SK-N-SH treated with all-trans-retinoic acid at 6 μM for 48 hours (cell line): ENCODE data around the gene C11orf91.
"Not testable (repeated sequence)": the region's sequence is repeated elsewhere in the genome, so short reads cannot be mapped to it uniquely, and the experiment has no call there.

Experiments
- ATAC-seq: fragments of 200-7000 bp; cut with Tn5 transposase; 3 replicates; pipeline ENCODE4 v1.9.1; 2020; ENCODE audit warnings: mild to moderate bottlenecking, moderate library complexity
- ARNTL ChIP-seq: fragments of 450-650 bp; formaldehyde crosslinking; IDR thresholded peaks from 2 replicates; pipeline ENCODE4 v1.5.0; 2020; ENCODE audit warnings: low read depth, mild to moderate bottlenecking, moderate library complexity, borderline replicate concordance
- BACH2 ChIP-seq: fragments of 250-450 bp; sonication (Bioruptor Pico); IDR thresholded peaks from 2 replicates; pipeline ENCODE4 v1.9.0; 2021; ENCODE audit warnings: mild to moderate bottlenecking, borderline replicate concordance
- CSDC2 ChIP-seq: fragments of 250-450 bp; sonication (Bioruptor Pico); IDR thresholded peaks from 2 replicates; pipeline ENCODE4 v1.5.0; 2020; ENCODE audit warnings: mild to moderate bottlenecking, moderate library complexity
- CSRNP3 ChIP-seq: fragments of 250-450 bp; sonication (Bioruptor Pico); IDR thresholded peaks from 2 replicates; pipeline ENCODE4 v1.5.1; 2021; ENCODE audit warnings: mild to moderate bottlenecking, moderate library complexity
- ESRRG ChIP-seq: fragments of 250-450 bp; sonication (Bioruptor Pico); IDR thresholded peaks from 2 replicates; pipeline ENCODE4 v1.6.1; 2021; ENCODE audit warnings: mild to moderate bottlenecking
- ISL1 ChIP-seq: fragments of 250-450 bp; sonication (Bioruptor Pico); IDR thresholded peaks from 2 replicates; pipeline ENCODE4 v2.1.2; 2022; ENCODE audit warnings: mild to moderate bottlenecking, moderate library complexity
- OSR1 ChIP-seq: fragments of 250-450 bp; sonication (Bioruptor Pico); IDR thresholded peaks from 2 replicates; pipeline ENCODE4 v1.8.0; 2022; ENCODE audit warnings: moderate library complexity, mild to moderate bottlenecking, inconsistent platforms
- POU6F1 ChIP-seq: fragments of 250-450 bp; sonication (Bioruptor Pico); IDR thresholded peaks from 2 replicates; pipeline ENCODE4 v1.8.0; 2021; ENCODE audit warnings: low read depth, mild to moderate bottlenecking, moderate library complexity, borderline replicate concordance
- PPARA ChIP-seq: fragments of 250-450 bp; sonication (Bioruptor Pico); IDR thresholded peaks from 2 replicates; pipeline ENCODE4 v1.5.0; 2020; ENCODE audit warnings: mild to moderate bottlenecking, borderline replicate concordance
- RARB ChIP-seq: fragments of 250-450 bp; sonication (Bioruptor Pico); IDR thresholded peaks from 2 replicates; pipeline ENCODE4 v1.8.0; 2021; ENCODE audit warnings: mild to moderate bottlenecking, moderate library complexity
- SNAI2 ChIP-seq: fragments of 250-450 bp; sonication (Bioruptor Pico); IDR thresholded peaks from 2 replicates; pipeline ENCODE4 v1.5.0; 2020; ENCODE audit warnings: mild to moderate bottlenecking, moderate library complexity
- TCF4 ChIP-seq: fragments of 250-450 bp; sonication (Bioruptor Pico); IDR thresholded peaks from 2 replicates; pipeline ENCODE4 v1.8.0; 2021; ENCODE audit warnings: mild to moderate bottlenecking, moderate library complexity, borderline replicate concordance
- TOX ChIP-seq: fragments of 250-450 bp; sonication (Bioruptor Pico); IDR thresholded peaks from 2 replicates; pipeline ENCODE4 v1.8.0; 2021; ENCODE audit warnings: mild to moderate bottlenecking, moderate library complexity, borderline replicate concordance
- ZC3H10 ChIP-seq: fragments of 250-450 bp; sonication (Bioruptor Pico); IDR thresholded peaks from 2 replicates; pipeline ENCODE4 v1.5.1; 2021; ENCODE audit warnings: mild to moderate bottlenecking, moderate library complexity
- ZFP3 ChIP-seq: fragments of 250-450 bp; sonication (Bioruptor Pico); IDR thresholded peaks from 2 replicates; pipeline ENCODE4 v1.5.0; 2020; ENCODE audit warnings: mild to moderate bottlenecking, moderate library complexity
- ZFP30 ChIP-seq: fragments of 450-650 bp; formaldehyde crosslinking; IDR thresholded peaks from 2 replicates; pipeline ENCODE4 v1.5.0; 2022; ENCODE audit warnings: mild to moderate bottlenecking, moderate library complexity
- ZNF565 ChIP-seq: fragments of 450-650 bp; formaldehyde crosslinking; conservative IDR thresholded peaks from 2 replicates; pipeline ENCODE4 v1.5.0; 2020; ENCODE audit warnings: low read depth, mild to moderate bottlenecking, moderate library complexity
- ZNF70 ChIP-seq: fragments of 450-650 bp; formaldehyde crosslinking; IDR thresholded peaks from 2 replicates; pipeline ENCODE4 v1.5.0; 2020; ENCODE audit warnings: mild to moderate bottlenecking, moderate library complexity
- ZNF8 ChIP-seq: fragments of 450-650 bp; formaldehyde crosslinking; IDR thresholded peaks from 2 replicates; pipeline ENCODE4 v1.5.0; 2020; ENCODE audit warnings: mild to moderate bottlenecking, moderate library complexity
- TF ChIP-seq, protein P1 (sequence below): fragments of 250-450 bp; sonication (Bioruptor Pico); IDR thresholded peaks from 2 replicates; pipeline ENCODE4 v1.5.1; 2020; ENCODE audit warnings: low read depth, mild to moderate bottlenecking, moderate library complexity
- TF ChIP-seq, protein P2 (sequence below): fragments of 250-450 bp; sonication (Bioruptor Pico); IDR thresholded peaks from 2 replicates; pipeline ENCODE4 v1.5.0; 2020; ENCODE audit warnings: mild to moderate bottlenecking, moderate library complexity

The C11orf91 gene

GRCh38 chr11:33709466-33709865, 8.8 kb upstream of the C11orf91 start (continued):
- no peak for TF ChIP-seq CSRNP3
- TF ChIP-seq, protein P1, sequence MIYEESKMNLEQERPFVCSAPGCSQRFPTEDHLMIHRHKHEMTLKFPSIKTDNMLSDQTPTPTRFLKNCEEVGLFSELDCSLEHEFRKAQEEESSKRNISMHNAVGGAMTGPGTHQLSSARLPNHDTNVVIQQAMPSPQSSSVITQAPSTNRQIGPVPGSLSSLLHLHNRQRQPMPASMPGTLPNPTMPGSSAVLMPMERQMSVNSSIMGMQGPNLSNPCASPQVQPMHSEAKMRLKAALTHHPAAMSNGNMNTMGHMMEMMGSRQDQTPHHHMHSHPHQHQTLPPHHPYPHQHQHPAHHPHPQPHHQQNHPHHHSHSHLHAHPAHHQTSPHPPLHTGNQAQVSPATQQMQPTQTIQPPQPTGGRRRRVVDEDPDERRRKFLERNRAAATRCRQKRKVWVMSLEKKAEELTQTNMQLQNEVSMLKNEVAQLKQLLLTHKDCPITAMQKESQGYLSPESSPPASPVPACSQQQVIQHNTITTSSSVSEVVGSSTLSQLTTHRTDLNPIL = no peak
- no peak for TF ChIP-seq ESRRG
- no peak for TF ChIP-seq OSR1 (CRISPR knock-in tag)
- TF ChIP-seq ARNTL = no peak
- TF ChIP-seq ZC3H10 (CRISPR knock-in tag) = no peak
- TF ChIP-seq SNAI2 = no peak
- no peak for TF ChIP-seq BACH2 (CRISPR knock-in tag)
- TF ChIP-seq CSDC2 = no peak
- no peak for TF ChIP-seq TCF4 (CRISPR knock-in tag)
- no peak for TF ChIP-seq TOX (CRISPR knock-in tag)
- TF ChIP-seq ZFP3 (CRISPR knock-in tag) = no peak
- TF ChIP-seq, all 23 proteins: peak for 0

- TF ChIP-seq ZNF8 (CRISPR knock-in tag) (no peak), CSDC2 (no peak), TOX (CRISPR knock-in tag) (no peak), ESRRG (no peak), ZC3H10 (CRISPR knock-in tag) (no peak), BACH2 (CRISPR knock-in tag) (no peak), ZFP30 (CRISPR knock-in tag) (no peak)
- TF ChIP-seq, protein P2, sequence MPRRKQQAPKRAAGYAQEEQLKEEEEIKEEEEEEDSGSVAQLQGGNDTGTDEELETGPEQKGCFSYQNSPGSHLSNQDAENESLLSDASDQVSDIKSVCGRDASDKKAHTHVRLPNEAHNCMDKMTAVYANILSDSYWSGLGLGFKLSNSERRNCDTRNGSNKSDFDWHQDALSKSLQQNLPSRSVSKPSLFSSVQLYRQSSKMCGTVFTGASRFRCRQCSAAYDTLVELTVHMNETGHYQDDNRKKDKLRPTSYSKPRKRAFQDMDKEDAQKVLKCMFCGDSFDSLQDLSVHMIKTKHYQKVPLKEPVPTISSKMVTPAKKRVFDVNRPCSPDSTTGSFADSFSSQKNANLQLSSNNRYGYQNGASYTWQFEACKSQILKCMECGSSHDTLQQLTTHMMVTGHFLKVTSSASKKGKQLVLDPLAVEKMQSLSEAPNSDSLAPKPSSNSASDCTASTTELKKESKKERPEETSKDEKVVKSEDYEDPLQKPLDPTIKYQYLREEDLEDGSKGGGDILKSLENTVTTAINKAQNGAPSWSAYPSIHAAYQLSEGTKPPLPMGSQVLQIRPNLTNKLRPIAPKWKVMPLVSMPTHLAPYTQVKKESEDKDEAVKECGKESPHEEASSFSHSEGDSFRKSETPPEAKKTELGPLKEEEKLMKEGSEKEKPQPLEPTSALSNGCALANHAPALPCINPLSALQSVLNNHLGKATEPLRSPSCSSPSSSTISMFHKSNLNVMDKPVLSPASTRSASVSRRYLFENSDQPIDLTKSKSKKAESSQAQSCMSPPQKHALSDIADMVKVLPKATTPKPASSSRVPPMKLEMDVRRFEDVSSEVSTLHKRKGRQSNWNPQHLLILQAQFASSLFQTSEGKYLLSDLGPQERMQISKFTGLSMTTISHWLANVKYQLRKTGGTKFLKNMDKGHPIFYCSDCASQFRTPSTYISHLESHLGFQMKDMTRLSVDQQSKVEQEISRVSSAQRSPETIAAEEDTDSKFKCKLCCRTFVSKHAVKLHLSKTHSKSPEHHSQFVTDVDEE = no peak
- ATAC-seq = no peak
Measured at GRCh38 chr11:33708985-33709384, 8.4 kb upstream of the C11orf91 start.

DNA sequence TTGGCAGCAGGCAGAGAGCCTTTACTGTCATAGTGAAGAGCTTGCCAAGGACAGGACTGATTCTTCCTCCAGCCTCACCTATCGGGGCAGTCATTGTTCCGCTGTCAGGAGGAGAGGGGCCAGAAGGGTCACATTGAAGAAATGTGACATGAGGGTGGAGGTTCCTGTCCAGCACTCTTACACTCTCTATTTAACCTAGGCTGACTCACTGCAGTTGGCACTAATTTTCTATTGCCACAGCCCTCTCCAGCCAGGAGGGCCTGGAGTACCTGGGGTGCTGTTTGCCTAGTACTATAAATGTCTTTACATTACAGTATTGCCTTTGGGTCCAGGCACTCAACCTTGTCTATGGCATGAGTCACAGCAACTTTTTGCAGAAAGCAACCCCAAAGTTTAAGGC, 7.2 kb upstream of the C11orf91 start:
- ATAC-seq = not testable (repeated sequence)

GRCh38 chr11:33706966-33707365, 6.3 kb upstream of the C11orf91 start:
- no peak for TF ChIP-seq RARB (CRISPR knock-in tag)
- TF ChIP-seq, protein P2 = no peak
- no peak for TF ChIP-seq ESRRG
- TF ChIP-seq ZNF8 (CRISPR knock-in tag) = no peak
- no peak for TF ChIP-seq POU6F1 (CRISPR knock-in tag)
- TF ChIP-seq OSR1 (CRISPR knock-in tag) = no peak
- no peak for TF ChIP-seq ZNF70
- TF ChIP-seq CSRNP3 = no peak
- no peak for TF ChIP-seq BACH2 (CRISPR knock-in tag)
- TF ChIP-seq ZC3H10 (CRISPR knock-in tag) = no peak
- no peak for TF ChIP-seq ZNF565 (CRISPR knock-in tag)
- TF ChIP-seq, protein P1 = no peak
- TF ChIP-seq TCF4 (CRISPR knock-in tag) = no peak
- TF ChIP-seq ZFP30 (CRISPR knock-in tag) = no peak
- no peak for TF ChIP-seq SNAI2
- TF ChIP-seq ARNTL = no peak
- no peak for TF ChIP-seq TOX (CRISPR knock-in tag)
- no peak for TF ChIP-seq ISL1 (CRISPR knock-in tag)
- no peak for TF ChIP-seq PPARA (CRISPR knock-in tag)
- no peak for TF ChIP-seq ZFP3 (CRISPR knock-in tag)
- TF ChIP-seq, all 23 proteins: peak for 0
- no peak for ATAC-seq
